H1 (cell line): ENCODE data around the gene CFP.

Experiments
- BACH1 ChIP-seq: IDR thresholded peaks from 2 replicates; pipeline ENCODE4 v1.6.1; 2012; ENCODE audit warnings: low read length, improper control_type of control experiment
- BCL11A ChIP-seq, 2 experiments: IDR thresholded peaks; one replicate each; pipeline ENCODE4 v1.6.1; 2011; ENCODE audit warnings: low read depth in 2 of 2, low read length in 2 of 2, mild to moderate bottlenecking in 2 of 2
- CREB1 ChIP-seq: IDR thresholded peaks from 2 replicates; pipeline ENCODE4 v1.6.1; 2012; ENCODE audit warnings: inconsistent platforms
- MAX ChIP-seq: IDR thresholded peaks from 2 replicates; pipeline ENCODE4 v1.6.1; 2012; ENCODE audit warnings: inconsistent platforms
- NANOG ChIP-seq: IDR thresholded peaks from 2 replicates; pipeline ENCODE4 v1.6.1; 2011; ENCODE audit warnings: low read length, low read depth, mild to moderate bottlenecking, inconsistent platforms; ENCODE audit not compliant: insufficient read depth, poor library complexity, severe bottlenecking
- POLR2A ChIP-seq, 2 experiments: IDR thresholded peaks; 1 replicate in 1 of 2; 2 replicates in 1 of 2; pipeline ENCODE4 v1.6.1; 2011; ENCODE audit warnings: low read depth in 2 of 2, low read length in 2 of 2, mild to moderate bottlenecking in 2 of 2; ENCODE audit errors: control extremely low read depth in 1 of 2
- POLR2AphosphoS5 ChIP-seq: IDR thresholded peaks from 2 replicates; pipeline ENCODE4 v1.6.1; 2011; ENCODE audit warnings: low read depth, low read length
- RAD21 ChIP-seq, 2 experiments: IDR thresholded peaks in 1 of 2; conservative IDR thresholded peaks in 1 of 2; 2 replicates each; pipeline ENCODE4 v1.6.1; 2011; ENCODE audit warnings: low read depth in 2 of 2, low read length in 2 of 2, improper control_type of control experiment in 1 of 2, inconsistent platforms in 1 of 2, mild to moderate bottlenecking in 1 of 2, moderate library complexity in 1 of 2
- RNF2 ChIP-seq: fragments of 200-900, 300-1000 bp; sonication (generic); IDR thresholded peaks from 2 replicates; pipeline ENCODE4 v1.7.1; 2016; ENCODE audit warnings: borderline replicate concordance, low read depth, mild to moderate bottlenecking, antibody characterized with exemption, low read length; ENCODE audit not compliant: poor library complexity, severe bottlenecking; ENCODE audit errors: missing control alignments
- TF ChIP-seq, protein P1 (sequence below), 3 experiments: IDR thresholded peaks; 1 replicate in 2 of 3; 2 replicates in 1 of 3; pipeline versions ENCODE4 v1.5.1 to v1.6.1; 2011; ENCODE audit warnings: low read length in 3 of 3, mild to moderate bottlenecking in 3 of 3, inconsistent platforms in 2 of 3, low read depth in 1 of 3, moderate library complexity in 1 of 3; ENCODE audit not compliant: insufficient read depth in 1 of 3; ENCODE audit errors: control extremely low read depth in 1 of 3

- TF ChIP-seq MAX (no peak), RNF2 (no peak), CREB1 (no peak), BCL11A (IDR thresholded peaks at IDR 0.05; ENCODE audit: low read depth in 2 of 2, low read length in 2 of 2) (no peak), RAD21 (IDR thresholded peaks at IDR 0.05 in 1 of 2, conservative IDR thresholded peaks at IDR 0.05 in 1 of 2; ENCODE audit: low read depth in 2 of 2, low read length in 2 of 2) (no peak), BACH1 (no peak), NANOG (no peak), POLR2A (IDR thresholded peaks at IDR 0.05; ENCODE audit: control extremely low read depth in 1 of 2, low read depth in 2 of 2, low read length in 2 of 2) (no peak), POLR2AphosphoS5 (no peak)
- TF ChIP-seq, protein P1, sequence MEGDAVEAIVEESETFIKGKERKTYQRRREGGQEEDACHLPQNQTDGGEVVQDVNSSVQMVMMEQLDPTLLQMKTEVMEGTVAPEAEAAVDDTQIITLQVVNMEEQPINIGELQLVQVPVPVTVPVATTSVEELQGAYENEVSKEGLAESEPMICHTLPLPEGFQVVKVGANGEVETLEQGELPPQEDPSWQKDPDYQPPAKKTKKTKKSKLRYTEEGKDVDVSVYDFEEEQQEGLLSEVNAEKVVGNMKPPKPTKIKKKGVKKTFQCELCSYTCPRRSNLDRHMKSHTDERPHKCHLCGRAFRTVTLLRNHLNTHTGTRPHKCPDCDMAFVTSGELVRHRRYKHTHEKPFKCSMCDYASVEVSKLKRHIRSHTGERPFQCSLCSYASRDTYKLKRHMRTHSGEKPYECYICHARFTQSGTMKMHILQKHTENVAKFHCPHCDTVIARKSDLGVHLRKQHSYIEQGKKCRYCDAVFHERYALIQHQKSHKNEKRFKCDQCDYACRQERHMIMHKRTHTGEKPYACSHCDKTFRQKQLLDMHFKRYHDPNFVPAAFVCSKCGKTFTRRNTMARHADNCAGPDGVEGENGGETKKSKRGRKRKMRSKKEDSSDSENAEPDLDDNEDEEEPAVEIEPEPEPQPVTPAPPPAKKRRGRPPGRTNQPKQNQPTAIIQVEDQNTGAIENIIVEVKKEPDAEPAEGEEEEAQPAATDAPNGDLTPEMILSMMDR (IDR thresholded peaks at IDR 0.05; ENCODE audit: control extremely low read depth in 1 of 3, insufficient read depth in 1 of 3, low read depth in 1 of 3, low read length in 3 of 3): no peak
These were observed 9.1 kb upstream of the CFP start for GRCh38 chrX:47638816-47639215.
